NCI-H146 treated with DMSO at 0.1 percent for 48 hours (cell line): Measurements from ENCODE around the gene USP34.
"Not testable (repeated sequence)": the region's sequence is repeated elsewhere in the genome, so short reads cannot be mapped to it uniquely, and the experiment has no call there.

Experiments used
- DNase-seq: peaks from one replicate; lab custom pipeline; 2025; ENCODE audit not compliant: unreplicated experiment; lab: John Stamatoyannopoulos, UW

The USP34 gene

GRCh38 chr2:61162721-61163120 lies 308.2 kb downstream of the USP34 start:
- DNase-seq: no peak

GRCh38 chr2:61161888-61162287 lies 309.0 kb downstream of the USP34 start, which contains the start of gene C2orf74:
TSS of gene C2orf74 (plus strand) at chr2:61162188. CDS start at chr2:61162515, 327 bp downstream.
- no peak for DNase-seq

- no peak for DNase-seq
Observed at GRCh38 chr2:61158356-61158955, 312.4 kb downstream of the USP34 start.

DNA sequence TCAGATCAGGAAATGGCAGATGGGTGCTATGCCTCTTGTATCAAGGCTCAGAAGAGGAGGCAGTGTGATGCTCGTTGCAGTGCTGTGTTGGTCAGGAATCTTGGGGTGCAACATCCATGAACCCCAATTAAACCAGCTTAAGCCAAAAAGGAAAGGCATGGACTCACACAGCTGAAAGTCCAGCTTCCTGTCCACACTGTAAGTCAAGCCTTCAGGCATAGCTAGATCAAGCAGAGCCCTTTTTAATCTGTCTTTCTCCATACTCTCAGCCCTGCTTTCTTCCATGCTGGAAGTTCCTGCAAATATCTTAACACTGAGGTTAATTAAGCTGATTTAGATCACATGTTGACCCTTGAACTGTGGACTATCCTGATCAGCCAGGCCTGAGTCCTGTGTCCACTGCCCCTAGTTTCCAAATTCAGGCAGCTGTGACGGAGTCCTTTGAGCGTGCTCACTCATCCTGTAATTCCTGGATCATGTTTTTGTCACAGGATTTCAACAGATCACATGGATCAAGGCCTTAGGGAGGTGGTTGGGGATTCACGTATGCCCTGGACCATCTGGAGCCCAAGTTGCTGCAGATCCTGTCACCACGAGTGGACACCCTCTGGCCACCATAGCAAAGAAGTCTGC lies 313.4 kb downstream of the USP34 start:
- no peak for DNase-seq

DNA sequence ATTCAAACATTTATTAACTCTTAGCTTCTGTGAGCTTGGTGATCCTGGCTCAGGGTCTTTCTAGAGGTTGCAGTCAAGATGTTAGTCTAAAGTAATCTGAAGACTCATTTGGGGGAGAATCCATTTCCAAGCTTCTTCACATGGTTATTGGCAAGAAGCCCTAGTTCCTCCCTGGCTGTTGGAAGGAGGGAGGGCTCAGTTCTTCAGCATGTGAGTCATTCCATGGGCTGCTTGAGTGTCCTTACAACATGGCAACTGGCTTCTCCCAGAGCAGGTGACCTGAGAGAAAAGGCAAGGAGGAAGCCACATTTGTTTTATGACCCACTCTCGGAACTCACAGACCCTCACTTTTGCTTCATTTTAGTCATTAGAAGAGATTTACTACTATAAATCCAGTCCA lies 319.5 kb downstream of the USP34 start:
- DNase-seq: no peak

DNA sequence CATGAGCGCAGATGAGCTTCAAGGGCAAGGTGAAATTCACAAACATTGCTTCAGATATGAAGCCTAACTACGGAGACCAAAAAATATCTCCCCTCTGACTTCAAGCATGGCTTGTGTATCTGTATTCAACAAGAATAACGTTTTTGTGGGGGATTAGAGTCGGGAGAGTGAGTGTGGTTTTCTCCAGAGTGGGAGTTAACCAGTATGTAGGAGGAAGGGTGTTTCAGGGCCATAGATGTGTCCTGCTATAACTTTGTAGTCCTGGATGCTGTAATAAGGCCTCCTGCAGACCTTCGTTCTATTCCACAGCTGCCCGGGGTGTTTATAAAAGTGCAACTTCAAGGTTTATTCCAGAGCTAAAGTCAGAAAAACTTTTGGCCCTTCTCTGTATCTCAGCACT lies 321.8 kb downstream of the USP34 start:
- no peak for DNase-seq

- DNase-seq: not testable (repeated sequence)
Observed at GRCh38 chr2:61148091-61148490, 322.8 kb downstream of the USP34 start.

DNA sequence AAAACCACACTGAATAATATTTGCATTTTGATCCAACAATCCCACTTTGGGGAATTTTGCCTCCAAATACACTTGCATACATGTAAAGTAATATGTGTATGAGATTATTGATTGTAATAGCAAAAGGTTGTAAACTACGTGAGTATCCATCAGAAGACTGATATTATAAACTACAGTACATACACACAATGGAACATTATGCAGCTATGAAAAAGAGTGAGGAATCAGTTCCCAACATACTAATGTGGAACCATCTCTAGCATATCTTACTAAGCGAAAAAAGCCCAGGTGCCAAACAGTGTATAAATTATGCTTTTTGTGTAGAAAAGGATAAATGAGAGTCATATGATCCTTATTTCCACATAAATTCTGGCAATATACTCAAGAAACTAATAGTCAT lies 324.9 kb downstream of the USP34 start:
- DNase-seq: no peak

DNA sequence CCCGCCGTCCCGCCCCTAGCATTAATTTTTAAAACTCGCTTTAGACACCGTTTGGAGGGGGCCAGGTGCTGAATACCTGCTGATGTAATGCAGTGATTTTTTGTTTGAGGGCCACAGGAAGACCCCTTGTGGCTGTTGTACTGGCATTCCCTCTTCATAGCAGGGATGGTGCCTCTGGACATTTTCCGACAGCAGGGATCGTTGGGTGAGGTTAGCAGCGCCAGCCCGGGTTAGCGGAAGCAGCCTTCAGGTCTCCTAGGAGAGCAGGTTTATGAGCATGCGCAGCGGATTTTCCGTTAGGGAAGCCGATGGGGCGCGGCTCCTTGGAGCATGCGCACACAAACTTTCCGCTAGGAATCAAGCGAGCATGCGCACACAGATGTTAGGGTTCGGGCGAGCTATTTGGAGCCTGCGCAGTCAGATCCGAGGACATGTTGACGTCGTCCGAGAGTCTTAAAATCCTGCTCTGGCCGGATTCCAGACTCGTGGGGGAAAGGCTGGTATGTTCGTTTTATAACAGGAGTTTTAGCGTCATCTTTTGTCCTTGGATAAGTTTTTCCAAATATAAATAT lies 326.1 kb downstream of the USP34 start:
- no peak for DNase-seq

DNA sequence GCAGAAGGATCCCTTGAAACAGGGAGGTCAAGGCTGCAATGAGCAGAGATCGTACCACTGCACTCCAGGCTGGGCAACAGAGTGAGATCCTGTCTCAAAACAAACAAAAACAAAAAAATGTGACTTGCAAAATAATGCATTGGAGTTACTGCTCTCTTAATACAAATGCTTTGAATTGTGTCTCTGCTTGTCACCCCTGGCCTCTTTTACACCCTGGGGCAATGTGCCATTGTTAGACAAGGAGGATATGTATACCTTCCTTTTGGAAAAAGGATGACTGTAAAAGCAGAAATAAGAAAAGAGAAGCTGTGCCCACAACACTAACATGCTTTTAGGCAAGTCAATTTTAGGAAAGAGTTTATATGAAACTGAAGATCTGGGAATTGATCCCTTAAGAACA lies 329.7 kb downstream of the USP34 start:
- DNase-seq: no peak

GRCh38 chr2:61138859-61139258 lies 332.0 kb downstream of the USP34 start:
- no peak for DNase-seq
